Sigmoid colon (tissue), 4 donors: ENCODE data around the gene CGB2.

Source experiments
- POLR2A ChIP-seq, 2 donors: fragments of 450-650 bp; IDR thresholded peaks; one replicate each; pipeline ENCODE4 v1.6.1; 2016; ENCODE audit warnings: antibody characterized with exemption in 2 of 2, mild to moderate bottlenecking in 2 of 2, moderate library complexity in 2 of 2
- POLR2AphosphoS5 ChIP-seq, 4 donors: sonication (generic); formaldehyde crosslinking; IDR thresholded peaks; one replicate each; pipeline ENCODE4 v1.6.1; 2017; ENCODE audit warnings: antibody characterized with exemption in 4 of 4
- TF ChIP-seq, protein P1 (sequence below), 4 experiments: fragments of 450-650 bp in 3 of 4; fragments of 200-600 bp in 1 of 4; IDR thresholded peaks; one replicate each; pipeline ENCODE4 v1.5.1; 2016 to 2019; ENCODE audit warnings: antibody characterized with exemption in 4 of 4, mild to moderate bottlenecking in 3 of 4, moderate library complexity in 2 of 4

DNA sequence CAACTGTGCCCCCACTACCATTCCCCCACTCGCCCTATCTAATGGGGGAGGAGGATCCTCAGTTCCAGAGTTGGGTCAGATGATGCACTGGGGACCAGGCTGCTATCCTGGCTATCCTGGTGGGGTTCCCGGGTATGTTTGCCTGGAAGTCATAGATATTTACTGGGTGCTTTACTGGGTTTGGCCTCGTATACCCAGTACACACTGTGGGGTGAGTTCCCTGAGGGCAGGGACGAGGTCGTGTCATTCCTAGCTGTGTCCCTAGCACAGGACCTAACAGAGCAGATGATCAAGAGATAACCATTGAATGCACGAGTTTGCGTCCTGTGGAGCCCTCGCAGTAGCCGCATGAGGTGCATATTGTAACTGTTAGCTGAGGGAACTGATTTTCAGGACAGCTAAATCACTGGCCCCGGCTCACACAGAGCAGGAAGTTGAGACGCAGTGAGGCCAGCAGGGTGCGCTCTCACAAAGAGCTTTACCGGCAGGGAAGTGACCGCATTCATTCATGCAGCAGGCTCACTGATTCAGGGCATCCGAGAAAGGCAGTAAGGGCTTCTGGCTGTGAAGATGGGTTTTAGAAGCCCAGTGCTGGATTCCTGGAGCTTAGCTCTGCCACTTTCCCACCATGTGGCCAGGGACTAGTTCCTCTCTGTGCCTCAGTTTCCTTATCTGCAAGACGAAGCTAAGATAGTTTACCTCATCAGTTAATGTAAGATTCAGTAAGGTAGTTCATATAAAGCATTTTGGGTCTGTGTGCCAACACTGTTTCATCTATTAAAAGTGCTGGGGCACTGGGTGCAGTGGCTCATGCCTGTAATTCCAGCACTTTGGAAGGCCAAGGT is 32.0 kb upstream of the CGB2 start:
- TF ChIP-seq, protein P1, sequence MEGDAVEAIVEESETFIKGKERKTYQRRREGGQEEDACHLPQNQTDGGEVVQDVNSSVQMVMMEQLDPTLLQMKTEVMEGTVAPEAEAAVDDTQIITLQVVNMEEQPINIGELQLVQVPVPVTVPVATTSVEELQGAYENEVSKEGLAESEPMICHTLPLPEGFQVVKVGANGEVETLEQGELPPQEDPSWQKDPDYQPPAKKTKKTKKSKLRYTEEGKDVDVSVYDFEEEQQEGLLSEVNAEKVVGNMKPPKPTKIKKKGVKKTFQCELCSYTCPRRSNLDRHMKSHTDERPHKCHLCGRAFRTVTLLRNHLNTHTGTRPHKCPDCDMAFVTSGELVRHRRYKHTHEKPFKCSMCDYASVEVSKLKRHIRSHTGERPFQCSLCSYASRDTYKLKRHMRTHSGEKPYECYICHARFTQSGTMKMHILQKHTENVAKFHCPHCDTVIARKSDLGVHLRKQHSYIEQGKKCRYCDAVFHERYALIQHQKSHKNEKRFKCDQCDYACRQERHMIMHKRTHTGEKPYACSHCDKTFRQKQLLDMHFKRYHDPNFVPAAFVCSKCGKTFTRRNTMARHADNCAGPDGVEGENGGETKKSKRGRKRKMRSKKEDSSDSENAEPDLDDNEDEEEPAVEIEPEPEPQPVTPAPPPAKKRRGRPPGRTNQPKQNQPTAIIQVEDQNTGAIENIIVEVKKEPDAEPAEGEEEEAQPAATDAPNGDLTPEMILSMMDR (IDR thresholded peaks at IDR 0.05) = peak in 3 of 4 experiments; percentile 33 to 49 (median 34)
- no peak for TF ChIP-seq POLR2A (IDR thresholded peaks at IDR 0.05)
- no peak for TF ChIP-seq POLR2AphosphoS5 (IDR thresholded peaks at IDR 0.05)
